Activated B cell treated with CpG ODN at 0.5 μM for 24 hours (primary cell): ENCODE data around the gene ROR2. TPM values are rescaled to one million over a fixed set of nuclear protein-coding genes. Genes with fewer than 3 reads are reported as not detected.

Source experiments
- ATAC-seq: fragments of 200-7000 bp; cut with Tn5 transposase; one replicate; pipeline ENCODE4 v1.10.0; 2021; ENCODE audit warnings: low read depth, mild to moderate bottlenecking, moderate library complexity
- CTCF ChIA-PET: fragments of 350-600 bp; sonication (Branson Sonifier 250); formaldehyde crosslinking; loops from one replicate; lab custom pipeline; 2021; ENCODE audit warnings: antibody characterized with exemption; lab: Charles Lee
- POLR2A ChIA-PET: fragments of 350-600 bp; sonication (Branson Sonifier 250); formaldehyde crosslinking; loops from one replicate; lab custom pipeline; 2021; ENCODE audit warnings: antibody characterized with exemption; lab: Charles Lee
- DNase-seq: peaks from one replicate; pipeline ENCODE4 v3.0.0; 2022
- H3K27ac Mint-ChIP-seq: one replicate; pipeline ENCODE4 v1.8.0; 2020; ENCODE audit warnings: mixed read lengths
- H3K27me3 Mint-ChIP-seq: one replicate; pipeline ENCODE4 v1.8.0; 2021; ENCODE audit warnings: mixed read lengths
- H3K36me3 Mint-ChIP-seq: one replicate; pipeline ENCODE4 v1.8.0; 2021; ENCODE audit warnings: low read depth, mixed read lengths
- H3K4me1 Mint-ChIP-seq: one replicate; pipeline ENCODE4 v1.8.0; 2021; ENCODE audit warnings: mixed read lengths
- H3K4me3 Mint-ChIP-seq: one replicate; pipeline ENCODE4 v1.8.0; 2020; ENCODE audit warnings: mild to moderate bottlenecking, mixed read lengths
- H3K9me3 Mint-ChIP-seq: one replicate; pipeline ENCODE4 v1.8.0; 2020; ENCODE audit warnings: mixed read lengths
- intact Hi-C: fragments of 100-400 bp; cut with micrococcal nuclease; formaldehyde crosslinking; loops from one replicate; pipeline ENCODE4 v1.15.1; 2024
- total RNA-seq: library from RNA; stranded (reverse); gene quantifications from 2 replicates; pipeline ENCODE4 v1.2.3, GENCODE V29; 2022
- TF ChIP-seq, protein P1 (sequence below): fragments of 200-600 bp; IDR thresholded peaks from one replicate; pipeline ENCODE4 v1.8.0; 2022; ENCODE audit warnings: antibody characterized with exemption, mild to moderate bottlenecking

Gene ROR2
- total RNA-seq, 1 donor from 2014 or later = not detected

DNA sequence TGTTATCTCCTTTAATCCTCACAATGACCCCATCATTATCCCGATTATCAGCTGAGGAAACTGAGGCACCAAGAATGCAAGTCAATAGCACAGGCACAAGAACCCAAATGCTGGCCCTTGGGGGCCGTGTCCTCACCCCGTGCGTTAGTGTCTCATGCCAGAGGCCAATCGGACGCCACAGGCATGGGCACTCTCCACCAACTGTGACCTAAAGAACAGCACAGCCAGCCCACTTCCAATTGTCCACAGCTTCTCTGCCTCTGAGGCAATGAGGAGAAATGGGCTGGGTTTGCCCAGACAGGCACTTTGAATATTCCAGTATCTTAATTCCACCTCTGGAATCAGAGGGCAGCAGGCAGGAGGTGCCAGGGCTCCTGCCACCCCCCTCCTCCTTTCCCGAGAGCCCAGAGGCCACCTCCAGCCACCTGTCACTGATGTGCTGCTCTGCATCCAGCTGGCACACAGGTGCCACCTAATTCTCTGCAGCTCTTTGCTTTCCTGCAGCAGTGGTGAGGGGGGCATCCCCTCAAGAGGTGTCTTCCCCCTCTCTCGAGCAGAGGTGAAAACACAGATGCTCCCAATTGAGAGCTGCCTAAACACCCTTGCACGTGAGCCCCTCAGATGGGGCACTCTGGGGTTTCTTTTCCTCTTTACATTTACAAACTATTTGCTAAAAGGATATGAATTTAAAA lies 107.5 kb downstream of the ROR2 start:
- Mint-ChIP-seq H3K27ac (no peak overlapping the region), H3K4me3 (no peak overlapping the region), H3K9me3 (no peaks in the 10 kb centered on the region), H3K27me3 (peaks cover 26% of the 10 kb centered on the region), H3K4me1 (peaks cover 28% of the 10 kb centered on the region), H3K36me3 (no peaks in the 10 kb centered on the region)
- intact Hi-C loops = no loop called here
- CTCF ChIA-PET = no interaction called here
- POLR2A ChIA-PET = no interaction called here
- ATAC-seq (no peak), DNase-seq (no peak)
- TF ChIP-seq, protein P1, sequence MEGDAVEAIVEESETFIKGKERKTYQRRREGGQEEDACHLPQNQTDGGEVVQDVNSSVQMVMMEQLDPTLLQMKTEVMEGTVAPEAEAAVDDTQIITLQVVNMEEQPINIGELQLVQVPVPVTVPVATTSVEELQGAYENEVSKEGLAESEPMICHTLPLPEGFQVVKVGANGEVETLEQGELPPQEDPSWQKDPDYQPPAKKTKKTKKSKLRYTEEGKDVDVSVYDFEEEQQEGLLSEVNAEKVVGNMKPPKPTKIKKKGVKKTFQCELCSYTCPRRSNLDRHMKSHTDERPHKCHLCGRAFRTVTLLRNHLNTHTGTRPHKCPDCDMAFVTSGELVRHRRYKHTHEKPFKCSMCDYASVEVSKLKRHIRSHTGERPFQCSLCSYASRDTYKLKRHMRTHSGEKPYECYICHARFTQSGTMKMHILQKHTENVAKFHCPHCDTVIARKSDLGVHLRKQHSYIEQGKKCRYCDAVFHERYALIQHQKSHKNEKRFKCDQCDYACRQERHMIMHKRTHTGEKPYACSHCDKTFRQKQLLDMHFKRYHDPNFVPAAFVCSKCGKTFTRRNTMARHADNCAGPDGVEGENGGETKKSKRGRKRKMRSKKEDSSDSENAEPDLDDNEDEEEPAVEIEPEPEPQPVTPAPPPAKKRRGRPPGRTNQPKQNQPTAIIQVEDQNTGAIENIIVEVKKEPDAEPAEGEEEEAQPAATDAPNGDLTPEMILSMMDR = no peak

DNA sequence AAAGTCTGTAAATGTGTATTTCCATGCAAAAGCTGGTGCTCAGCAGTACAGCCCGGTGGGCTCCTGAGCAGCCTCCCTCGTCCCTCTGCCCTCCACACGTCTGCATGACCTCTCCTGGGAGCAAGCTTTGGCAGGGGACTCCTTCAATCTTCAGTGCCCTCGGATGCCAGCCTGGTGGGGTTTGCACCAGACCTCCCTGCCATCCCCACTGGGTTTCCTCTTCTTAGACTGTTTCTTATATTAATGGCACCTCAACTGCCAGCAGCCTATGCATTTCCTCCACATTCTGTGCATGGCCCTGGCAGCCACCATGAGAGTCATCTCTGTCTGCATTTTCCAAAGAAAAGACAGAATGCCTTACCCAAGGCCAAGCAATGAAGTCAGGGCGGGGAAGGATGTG lies 108.4 kb downstream of the ROR2 start:
- intact Hi-C loops = no loop called here
- Mint-ChIP-seq H3K36me3 (no peaks in the 10 kb centered on the region), H3K4me1 (peaks cover 34% of the 10 kb centered on the region), H3K9me3 (no peaks in the 10 kb centered on the region), H3K27me3 (peaks cover 26% of the 10 kb centered on the region), H3K27ac (no peak overlapping the region), H3K4me3 (no peak overlapping the region)
- TF ChIP-seq, protein P1 = no peak
- CTCF ChIA-PET = no interaction called here
- ATAC-seq (no peak), DNase-seq (no peak)
- POLR2A ChIA-PET = no interaction called here

GRCh38 chr9:91840882-91841281 lies 109.1 kb downstream of the ROR2 start:
- TF ChIP-seq, protein P1 = no peak
- DNase-seq = no peak
- no peaks in the 10 kb centered on the region for H3K36me3 Mint-ChIP-seq
- H3K27ac Mint-ChIP-seq = no peak overlapping the region
- H3K4me3 Mint-ChIP-seq = no peak overlapping the region
- ChIA-PET CTCF (no interaction called here), POLR2A (no interaction called here)
- no peak for ATAC-seq
- intact Hi-C loops = no loop called here
- H3K27me3 Mint-ChIP-seq = peaks cover 26% of the 10 kb centered on the region
- H3K9me3 Mint-ChIP-seq = no peaks in the 10 kb centered on the region
- peaks cover 34% of the 10 kb centered on the region for H3K4me1 Mint-ChIP-seq

DNA sequence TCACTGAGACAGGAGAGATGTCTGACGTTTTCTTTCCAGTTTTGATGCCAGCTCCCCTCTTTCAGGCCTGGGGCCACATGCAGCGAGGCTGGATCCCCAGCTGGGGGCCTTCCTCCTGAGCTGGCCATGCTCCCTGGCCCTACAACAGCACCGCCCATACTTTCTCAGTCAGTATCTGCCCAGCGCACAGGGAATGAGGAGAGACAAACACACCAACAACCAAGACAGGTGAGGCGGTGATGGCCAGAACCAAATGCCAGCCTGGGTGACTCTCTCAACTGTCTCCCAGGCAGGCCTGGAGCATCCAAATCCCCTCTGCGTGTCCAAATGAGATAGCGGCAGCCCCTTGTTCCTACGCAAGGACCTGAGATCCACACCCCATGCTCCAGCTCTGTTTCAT lies 109.6 kb downstream of the ROR2 start:
- H3K9me3 Mint-ChIP-seq = no peaks in the 10 kb centered on the region
- H3K27ac Mint-ChIP-seq = no peak overlapping the region
- ChIA-PET POLR2A (no interaction called here), CTCF (no interaction called here)
- peaks cover 34% of the 10 kb centered on the region for H3K4me1 Mint-ChIP-seq
- intact Hi-C loops = no loop called here
- ATAC-seq (no peak), DNase-seq (no peak)
- H3K27me3 Mint-ChIP-seq = peaks cover 26% of the 10 kb centered on the region
- H3K4me3 Mint-ChIP-seq = no peak overlapping the region
- H3K36me3 Mint-ChIP-seq = no peaks in the 10 kb centered on the region
- TF ChIP-seq, protein P1 = no peak

GRCh38 chr9:91839926-91840465 lies 110.0 kb downstream of the ROR2 start:
- TF ChIP-seq, protein P1 = no peak
- CTCF ChIA-PET = no interaction called here
- DNase-seq (no peak), ATAC-seq (no peak)
- Mint-ChIP-seq H3K27ac (no peak overlapping the region), H3K9me3 (no peaks in the 10 kb centered on the region), H3K4me3 (peak overlapping the region; percentile 56), H3K27me3 (peaks cover 26% of the 10 kb centered on the region), H3K36me3 (no peaks in the 10 kb centered on the region), H3K4me1 (peaks cover 34% of the 10 kb centered on the region)
- POLR2A ChIA-PET = no interaction called here
- intact Hi-C loops = no loop called here
